GM10248 (cell line): ENCODE results near the gene LSM14A.
"Not testable (repeated sequence)": the region's sequence is repeated elsewhere in the genome, so short reads cannot be mapped to it uniquely, and the experiment has no call there.

Experiments used
- CTCF ChIA-PET: fragments of 300-600 bp; sonication (Branson Sonifier 250); formaldehyde crosslinking; extraction: SDS; loops from one replicate; lab custom pipeline; 2021; ENCODE audit warnings: antibody characterized with exemption; lab: Yijun Ruan, JAX
- POLR2A ChIA-PET: fragments of 350-650 bp; sonication (Branson Sonifier 250); formaldehyde crosslinking; extraction: SDS; loops from one replicate; lab custom pipeline; 2020; ENCODE audit warnings: antibody characterized with exemption; lab: Yijun Ruan, JAX
- DNase-seq: peaks from one replicate; pipeline ENCODE4 v3.0.0; 2012; ENCODE audit errors: extremely low spot score
- TF ChIP-seq, protein P1 (sequence below): IDR thresholded peaks from 2 replicates; pipeline ENCODE4 v1.5.1; 2012; ENCODE audit warnings: mild to moderate bottlenecking, low read depth; ENCODE audit errors: extremely low read depth, missing control alignments, control extremely low read depth

The LSM14A gene

DNA sequence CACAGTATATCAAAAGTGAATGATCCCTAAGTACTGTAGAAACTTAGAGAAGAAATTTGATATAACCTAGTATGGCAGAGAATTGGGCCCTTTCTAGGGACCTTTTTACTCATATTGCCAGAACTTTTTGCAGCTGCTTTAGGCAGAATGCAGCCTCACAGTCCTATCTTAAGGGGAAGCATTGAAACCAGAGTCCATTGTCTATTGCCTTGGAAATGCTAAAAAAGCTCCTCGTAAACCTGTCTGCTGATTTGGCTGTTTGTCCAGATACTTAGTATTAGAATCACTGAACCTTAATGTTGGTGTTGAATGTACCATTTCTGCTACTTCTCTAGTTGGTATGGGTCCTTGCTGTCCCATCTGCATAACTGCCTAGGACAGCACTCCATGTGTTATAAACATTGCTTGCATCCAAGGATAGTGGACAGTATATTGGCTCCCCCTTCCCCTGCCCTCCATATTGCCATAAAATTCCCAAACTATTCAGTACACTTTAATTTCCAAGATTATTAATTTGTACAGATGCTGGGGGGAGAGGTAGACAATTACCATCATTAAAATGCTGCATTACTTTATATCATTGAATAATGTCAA, 36.1 kb downstream of the LSM14A start:
- TF ChIP-seq, protein P1, sequence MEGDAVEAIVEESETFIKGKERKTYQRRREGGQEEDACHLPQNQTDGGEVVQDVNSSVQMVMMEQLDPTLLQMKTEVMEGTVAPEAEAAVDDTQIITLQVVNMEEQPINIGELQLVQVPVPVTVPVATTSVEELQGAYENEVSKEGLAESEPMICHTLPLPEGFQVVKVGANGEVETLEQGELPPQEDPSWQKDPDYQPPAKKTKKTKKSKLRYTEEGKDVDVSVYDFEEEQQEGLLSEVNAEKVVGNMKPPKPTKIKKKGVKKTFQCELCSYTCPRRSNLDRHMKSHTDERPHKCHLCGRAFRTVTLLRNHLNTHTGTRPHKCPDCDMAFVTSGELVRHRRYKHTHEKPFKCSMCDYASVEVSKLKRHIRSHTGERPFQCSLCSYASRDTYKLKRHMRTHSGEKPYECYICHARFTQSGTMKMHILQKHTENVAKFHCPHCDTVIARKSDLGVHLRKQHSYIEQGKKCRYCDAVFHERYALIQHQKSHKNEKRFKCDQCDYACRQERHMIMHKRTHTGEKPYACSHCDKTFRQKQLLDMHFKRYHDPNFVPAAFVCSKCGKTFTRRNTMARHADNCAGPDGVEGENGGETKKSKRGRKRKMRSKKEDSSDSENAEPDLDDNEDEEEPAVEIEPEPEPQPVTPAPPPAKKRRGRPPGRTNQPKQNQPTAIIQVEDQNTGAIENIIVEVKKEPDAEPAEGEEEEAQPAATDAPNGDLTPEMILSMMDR, result no peak
- no peak for DNase-seq
- ChIA-PET POLR2A (no interaction called here), CTCF (interaction anchor here (0.7 to 2.4 kb wide), 5 partner anchors 9 to 31 kb away, joined by 3 to 12 read pairs (median 5); no protein-coding TSS in a partner anchor)

DNA sequence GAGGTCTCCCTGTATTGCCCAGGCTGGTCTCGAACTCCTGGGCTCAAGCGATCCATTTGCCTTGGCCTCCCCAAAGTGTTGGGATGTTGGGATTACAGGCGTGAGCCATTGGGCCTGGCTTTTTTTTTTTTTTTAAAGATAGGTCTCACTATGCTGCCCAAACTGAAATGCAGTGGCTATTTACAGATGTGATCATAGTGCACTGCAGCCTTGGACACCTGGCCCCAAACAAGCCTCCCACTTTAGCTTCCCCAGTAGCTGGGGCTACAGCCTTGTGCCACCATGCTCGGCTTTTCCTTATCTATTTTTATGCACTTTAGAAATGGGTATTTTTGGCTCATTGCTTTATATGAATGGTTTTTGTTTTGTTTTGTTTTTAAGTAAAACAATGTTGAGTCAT, 37.4 kb downstream of the LSM14A start:
- DNase-seq, result no peak
- TF ChIP-seq, protein P1, result no peak
- POLR2A ChIA-PET, result interaction anchor here (0.5 to 0.8 kb wide), 4 partner anchors 15 to 1629 kb away, joined by 3 to 5 read pairs (median 4); partner anchors contain the start of gene PDCD5
- CTCF ChIA-PET, result interaction anchor here (0.8 to 2.9 kb wide), 8 partner anchors 10 to 128 kb away, joined by 3 to 12 read pairs (median 6); no protein-coding TSS in a partner anchor

- ChIA-PET CTCF (interaction anchor here (1.5 to 1.6 kb wide), 2 partner anchors 9 to 156 kb away, joined by 3 to 4 read pairs; no protein-coding TSS in a partner anchor), POLR2A (no interaction called here)
- TF ChIP-seq, protein P1, result no peak
- no peak for DNase-seq
These were observed 41.0 kb downstream of the LSM14A start for GRCh38 chr19:34213283-34213682.

- ChIA-PET POLR2A (no interaction called here), CTCF (interaction anchor here (1.5 to 1.6 kb wide), 2 partner anchors 10 to 155 kb away, joined by 3 to 4 read pairs; no protein-coding TSS in a partner anchor)
- TF ChIP-seq, protein P1, result no peak
- no peak for DNase-seq
These were observed 41.7 kb downstream of the LSM14A start for GRCh38 chr19:34214040-34214439.

- CTCF ChIA-PET, result interaction anchor here (1.2 kb wide), 1 partner anchor 10 kb away, joined by 5 read pairs; no protein-coding TSS in a partner anchor
- POLR2A ChIA-PET, result interaction anchor here (0.7 kb wide), 1 partner anchor 29 kb away, joined by 3 read pairs; no protein-coding TSS in a partner anchor
- no peak for DNase-seq
- TF ChIP-seq, protein P1, result no peak
These were observed 42.8 kb downstream of the LSM14A start for GRCh38 chr19:34215006-34215665.

- POLR2A ChIA-PET, result no interaction called here
- CTCF ChIA-PET, result interaction anchor here (1.2 kb wide), 1 partner anchor 10 kb away, joined by 5 read pairs; no protein-coding TSS in a partner anchor
- DNase-seq, result no peak
- TF ChIP-seq, protein P1, result no peak
These were observed 43.3 kb downstream of the LSM14A start for GRCh38 chr19:34215666-34216038.

GRCh38 chr19:34216745-34217219, 44.5 kb downstream of the LSM14A start:
- CTCF ChIA-PET, DNase-seq, POLR2A ChIA-PET: not testable (repeated sequence)
